Mesenchymal stem cell (in vitro differentiated cells and primary cell): ENCODE data around the gene KLHDC8A.
A peak's percentile ranks its signal among the peaks of the same experiment; 100 is the strongest.

ENCODE experiments used
- DNase-seq: peaks from one replicate; pipeline ENCODE4 v3.0.0-alpha.2; 2013
- H2AFZ ChIP-seq: one replicate; pipeline ENCODE4 v1.6.1; 2013; ENCODE audit warnings: low read depth, mild to moderate bottlenecking, control low read depth, inconsistent platforms, low read length, moderate library complexity
- H2AK5ac ChIP-seq: 2 replicates; pipeline ENCODE4 v1.6.1; 2013; ENCODE audit warnings: low read length, moderate library complexity, mild to moderate bottlenecking, inconsistent platforms; ENCODE audit not compliant: severe bottlenecking
- H2BK120ac ChIP-seq: one replicate; pipeline ENCODE4 v1.6.1; 2013; ENCODE audit warnings: low read depth, mild to moderate bottlenecking, inconsistent platforms, low read length, moderate library complexity
- H2BK12ac ChIP-seq, 2 experiments: one replicate each; pipeline ENCODE4 v1.6.1; 2013; ENCODE audit warnings: inconsistent platforms in 2 of 2, low read length in 2 of 2, mild to moderate bottlenecking in 2 of 2, moderate library complexity in 2 of 2, control low read depth in 1 of 2
- H2BK15ac ChIP-seq: one replicate; pipeline ENCODE4 v1.6.1; 2013; ENCODE audit warnings: mild to moderate bottlenecking, low read depth, inconsistent platforms; ENCODE audit not compliant: poor library complexity, severe bottlenecking
- H2BK5ac ChIP-seq: 2 replicates; pipeline ENCODE4 v1.6.1; 2013; ENCODE audit warnings: low read depth, mild to moderate bottlenecking, low read length, control low read depth, inconsistent platforms; ENCODE audit not compliant: poor library complexity, severe bottlenecking
- H3K14ac ChIP-seq, 2 experiments: one replicate each; pipeline ENCODE4 v1.6.1; 2013; ENCODE audit warnings: inconsistent platforms in 2 of 2, low read length in 2 of 2, control low read depth in 1 of 2, mild to moderate bottlenecking in 1 of 2, moderate library complexity in 1 of 2
- H3K18ac ChIP-seq, 2 experiments: one replicate each; pipeline ENCODE4 v1.6.1; 2013; ENCODE audit warnings: inconsistent platforms in 2 of 2, low read length in 2 of 2, control low read depth in 1 of 2, low read depth in 1 of 2, mild to moderate bottlenecking in 1 of 2
- H3K23ac ChIP-seq, 2 experiments: one replicate each; pipeline ENCODE4 v1.6.1; 2013; ENCODE audit warnings: inconsistent platforms in 2 of 2, low read length in 2 of 2, mild to moderate bottlenecking in 2 of 2, moderate library complexity in 2 of 2, control low read depth in 1 of 2
- H3K27ac ChIP-seq: 2 replicates; pipeline ENCODE4 v1.5.1; 2013; ENCODE audit warnings: mild to moderate bottlenecking, moderate library complexity, low read length, control low read depth, inconsistent platforms; ENCODE audit not compliant: poor library complexity, severe bottlenecking
- H3K27me3 ChIP-seq, 2 experiments: 2 replicates each; pipeline versions ENCODE4 v1.6.1 to v1.7.0; 2013; ENCODE audit warnings: low read length in 2 of 2, mild to moderate bottlenecking in 2 of 2, moderate library complexity in 2 of 2, control low read depth in 1 of 2, inconsistent platforms in 1 of 2; ENCODE audit not compliant: control insufficient read depth in 1 of 2, insufficient read depth in 1 of 2
- H3K36me3 ChIP-seq, 2 experiments: 2 replicates each; pipeline versions ENCODE4 v1.6.1 to v1.7.0; 2013; ENCODE audit warnings: low read length in 2 of 2, control low read depth in 1 of 2, inconsistent platforms in 1 of 2, low read depth in 1 of 2, mild to moderate bottlenecking in 1 of 2; ENCODE audit not compliant: insufficient read depth in 2 of 2, control insufficient read depth in 1 of 2
- H3K4ac ChIP-seq, 2 experiments: one replicate each; pipeline ENCODE4 v1.6.1; 2013; ENCODE audit warnings: inconsistent platforms in 2 of 2, low read length in 2 of 2, mild to moderate bottlenecking in 2 of 2, moderate library complexity in 2 of 2, control low read depth in 1 of 2, low read depth in 1 of 2
- H3K4me1 ChIP-seq: 2 replicates; pipeline ENCODE4 v1.6.1; 2013; ENCODE audit warnings: low read depth, low read length, control low read depth; ENCODE audit not compliant: control insufficient read depth, insufficient read depth
- H3K4me2 ChIP-seq: 2 replicates; pipeline ENCODE4 v1.6.1; 2013; ENCODE audit warnings: low read length, mild to moderate bottlenecking, inconsistent platforms; ENCODE audit not compliant: poor library complexity, severe bottlenecking
- H3K4me3 ChIP-seq, 2 experiments: 2 replicates each; pipeline versions ENCODE4 v1.5.1 to v1.7.0; 2013; ENCODE audit warnings: low read length in 2 of 2, mild to moderate bottlenecking in 2 of 2, control low read depth in 1 of 2, low read depth in 1 of 2; ENCODE audit not compliant: insufficient read depth in 1 of 2
- H3K79me1 ChIP-seq: replicated peaks from 2 replicates; pipeline ENCODE4 v1.6.1; 2013; ENCODE audit warnings: mild to moderate bottlenecking, control low read depth, low read length, inconsistent platforms; ENCODE audit not compliant: poor library complexity, severe bottlenecking
- H3K9ac ChIP-seq: 2 replicates; pipeline ENCODE4 v1.7.0; 2013; ENCODE audit warnings: mild to moderate bottlenecking, low read length, moderate library complexity
- H3K9me3 ChIP-seq: 2 replicates; pipeline ENCODE4 v1.7.0; 2013; ENCODE audit warnings: mild to moderate bottlenecking, low read length; ENCODE audit not compliant: control insufficient read depth
- H4K8ac ChIP-seq: one replicate; pipeline ENCODE4 v1.6.1; 2013; ENCODE audit warnings: inconsistent platforms, mild to moderate bottlenecking, low read length, moderate library complexity
- H4K91ac ChIP-seq: one replicate; pipeline ENCODE4 v1.6.1; 2013; ENCODE audit warnings: mild to moderate bottlenecking, low read length, inconsistent platforms
- WGBS: methylation state at CpG from one replicate; pipeline ENCODE4 v1.1.7; 2013; ENCODE audit warnings: mixed read lengths; 5-methylcytosine and 5-hydroxymethylcytosine counted together

The KLHDC8A gene

GRCh38 chr1:205293350-205294074 is 63.2 kb downstream of the KLHDC8A start:
- peak overlapping the region; percentile 78 for H2AK5ac ChIP-seq
- H4K91ac ChIP-seq = peak overlapping the region; percentile 99
- peak overlapping the region in 1 of 2 experiments; percentile 10 for H3K4me3 ChIP-seq
- H2AFZ ChIP-seq = no peak overlapping the region
- 89% methylated on average over 10 of the region's 10 CpGs for WGBS
- peak overlapping the region; percentile 96 for H3K27ac ChIP-seq
- peak overlapping the region; percentile 92 for H2BK15ac ChIP-seq
- H3K23ac ChIP-seq = peak overlapping the region in 1 of 2 experiments; percentile 28
- no peak overlapping the region for H3K4me2 ChIP-seq
- H3K4ac ChIP-seq = peak overlapping the region; percentile 93 to 99
- H3K9ac ChIP-seq = no peak overlapping the region
- H4K8ac ChIP-seq = peak overlapping the region; percentile 98
- H3K14ac ChIP-seq = peak overlapping the region in 1 of 2 experiments; percentile 66
- H3K27me3 ChIP-seq = no peaks in the 10 kb centered on the region
- peak overlapping the region; percentile 99 to 100 for H2BK12ac ChIP-seq
- DNase-seq = no peak
- no peaks in the 10 kb centered on the region for H3K36me3 ChIP-seq
- H3K18ac ChIP-seq = peak overlapping the region; percentile 94 to 99
- peaks cover 24% of the 10 kb centered on the region for H3K4me1 ChIP-seq
- H3K79me1 ChIP-seq = no peaks in the 10 kb centered on the region
- H3K9me3 ChIP-seq = no peaks in the 10 kb centered on the region
- H2BK120ac ChIP-seq = peak overlapping the region; percentile 97
- peak overlapping the region; percentile 85 for H2BK5ac ChIP-seq

GRCh38 chr1:205291596-205291995 is 65.1 kb downstream of the KLHDC8A start:
- no peak overlapping the region for H3K4me3 ChIP-seq
- H3K36me3 ChIP-seq = no peaks in the 10 kb centered on the region
- H3K79me1 ChIP-seq = no peaks in the 10 kb centered on the region
- H3K27ac ChIP-seq = no peak overlapping the region
- H3K9ac ChIP-seq = no peak overlapping the region
- H2BK5ac ChIP-seq = no peak overlapping the region
- no peak overlapping the region for H4K8ac ChIP-seq
- H3K23ac ChIP-seq = peak overlapping the region in 1 of 2 experiments; percentile 27
- no peak overlapping the region for H3K4ac ChIP-seq
- peaks cover 29% of the 10 kb centered on the region for H3K4me1 ChIP-seq
- H2BK12ac ChIP-seq = peak overlapping the region; percentile 23 to 46
- no peak overlapping the region for H2BK15ac ChIP-seq
- 97% methylated on average over 6 of the region's 6 CpGs for WGBS
- no peak overlapping the region for H3K14ac ChIP-seq
- no peak overlapping the region for H2BK120ac ChIP-seq
- H2AK5ac ChIP-seq = peak overlapping the region; percentile 10
- H3K4me2 ChIP-seq = no peak overlapping the region
- no peak overlapping the region for H2AFZ ChIP-seq
- no peaks in the 10 kb centered on the region for H3K27me3 ChIP-seq
- no peak for DNase-seq
- peak overlapping the region; percentile 21 for H4K91ac ChIP-seq
- no peaks in the 10 kb centered on the region for H3K9me3 ChIP-seq
- peak overlapping the region in 1 of 2 experiments; percentile 6 for H3K18ac ChIP-seq

GRCh38 chr1:205287767-205288559 is 68.8 kb downstream of the KLHDC8A start:
- Histone ChIP-seq H3K4me2 (no peak overlapping the region), H3K27ac (no peak overlapping the region), H2BK12ac (peak overlapping the region; percentile 33 to 93), H3K4ac (peak overlapping the region; percentile 29 to 48), H3K79me1 (no peaks in the 10 kb centered on the region), H3K14ac (no peak overlapping the region), H3K18ac (peak overlapping the region; percentile 80 to 89), H4K91ac (no peak overlapping the region), H2BK15ac (peak overlapping the region; percentile 70), H3K23ac (no peak overlapping the region), H2BK5ac (no peak overlapping the region), H3K27me3 (no peaks in the 10 kb centered on the region), H3K36me3 (no peaks in the 10 kb centered on the region), H3K9me3 (no peaks in the 10 kb centered on the region), H2AK5ac (peak overlapping the region; percentile 84), H3K4me3 (no peak overlapping the region), H2BK120ac (peak overlapping the region; percentile 45), H2AFZ (peak overlapping the region; percentile 76), H3K4me1 (peaks cover 36% of the 10 kb centered on the region), H3K9ac (no peak overlapping the region), H4K8ac (peak overlapping the region; percentile 33)
- 23% methylated on average over 8 of the region's 8 CpGs for WGBS
- DNase-seq = peak; percentile 63

GRCh38 chr1:205287076-205287475 is 69.6 kb downstream of the KLHDC8A start:
- H3K27ac ChIP-seq = no peak overlapping the region
- H3K27me3 ChIP-seq = no peaks in the 10 kb centered on the region
- H3K79me1 ChIP-seq = no peaks in the 10 kb centered on the region
- no peak overlapping the region for H4K8ac ChIP-seq
- H3K4me1 ChIP-seq = peaks cover 36% of the 10 kb centered on the region
- peak overlapping the region; percentile 6 for H2BK120ac ChIP-seq
- H3K14ac ChIP-seq = no peak overlapping the region
- no peak overlapping the region for H2BK5ac ChIP-seq
- peak overlapping the region in 1 of 2 experiments; percentile 57 for H3K4ac ChIP-seq
- H2BK15ac ChIP-seq = peak overlapping the region; percentile 4
- peak overlapping the region; percentile 84 for H2AK5ac ChIP-seq
- H2BK12ac ChIP-seq = peak overlapping the region; percentile 33 to 76
- no peak overlapping the region for H3K4me3 ChIP-seq
- H4K91ac ChIP-seq = no peak overlapping the region
- peak overlapping the region; percentile 23 to 89 for H3K18ac ChIP-seq
- no peak overlapping the region for H2AFZ ChIP-seq
- H3K4me2 ChIP-seq = no peak overlapping the region
- no peaks in the 10 kb centered on the region for H3K36me3 ChIP-seq
- no peaks in the 10 kb centered on the region for H3K9me3 ChIP-seq
- no peak overlapping the region for H3K23ac ChIP-seq
- H3K9ac ChIP-seq = no peak overlapping the region
- WGBS = 81% methylated on average over 3 of the region's 3 CpGs
- DNase-seq = no peak
